ENCODE results near the gene MTSS2. TPM values are rescaled to one million over a fixed set of nuclear protein-coding genes. Genes with fewer than 3 reads are reported as not detected.

The MTSS2 gene
- total and polyA plus RNA-seq, 4 experiments from 2014 or later, result 1.8 to 1.9 TPM; not detected in 2

GRCh38 chr16:70656065-70656711 is 29.7 kb downstream of the MTSS2 start:
- Histone ChIP-seq H3K4me1 (ENCODE audit: insufficient read depth, low read length) (no peaks in the 10 kb centered on the region), H3K36me3 (ENCODE audit: insufficient read depth, low read length) (no peaks in the 10 kb centered on the region), H3K4me3 (ENCODE audit: low read length in 2 of 2) (no peak overlapping the region), H3K27me3 (ENCODE audit: insufficient read depth, low read length) (no peaks in the 10 kb centered on the region), H3K9me3 (ENCODE audit: control insufficient read depth in 1 of 2, low read length in 2 of 2) (no peaks in the 10 kb centered on the region), H3K27ac (ENCODE audit: low read depth, low read length) (no peak overlapping the region)
- Mint-ChIP-seq H3K4me1 (peaks cover 0 to 5% (median 4%) of the 10 kb centered on the region in 4 donors), H3K36me3 (no peaks in the 10 kb centered on the region), H3K27ac (no peak overlapping the region), H3K4me3 (no peak overlapping the region), H3K9me3 (no peaks in the 10 kb centered on the region), H3K27me3 (peaks cover 0 to 1% of the 10 kb centered on the region in 2 donors)
- ChIA-PET CTCF (ENCODE audit: partially characterized antibody) (interaction anchor here (2.4 kb wide), 1 partner anchor 115 kb away, joined by 8 read pairs; no protein-coding TSS in a partner anchor), POLR2A (ENCODE audit: partially characterized antibody) (no interaction called here)
- no peak for DNase-seq
- intact Hi-C loops (cut with micrococcal nuclease), result loop anchor here (10.0 kb wide), 2 partner anchors 119 to 491 kb away; no protein-coding TSS in a partner anchor

- no peaks in the 10 kb centered on the region for H3K36me3 ChIP-seq (ENCODE audit: insufficient read depth, low read length)
- peaks cover 0 to 5% (median 4%) of the 10 kb centered on the region in 4 donors for H3K4me1 Mint-ChIP-seq
- no peaks in the 10 kb centered on the region for H3K9me3 Mint-ChIP-seq
- no peaks in the 10 kb centered on the region for H3K9me3 ChIP-seq (ENCODE audit: control insufficient read depth in 1 of 2, low read length in 2 of 2)
- H3K27ac ChIP-seq (ENCODE audit: low read depth, low read length), result no peak overlapping the region
- H3K4me3 ChIP-seq (ENCODE audit: low read length in 2 of 2), result no peak overlapping the region
- H3K4me3 Mint-ChIP-seq, result peak overlapping the region in 4 of 8 donors; percentile 47 to 80 (median 68)
- ChIA-PET CTCF (ENCODE audit: partially characterized antibody) (interaction anchor here (0.8 to 2.5 kb wide), 15 partner anchors 10 to 860 kb away, joined by 3 to 10 read pairs (median 3); no protein-coding TSS in a partner anchor), POLR2A (ENCODE audit: partially characterized antibody) (no interaction called here)
- intact Hi-C loops (cut with micrococcal nuclease), result loop anchor here (1.0 to 10.0 kb wide), 5 partner anchors 121 to 1257 kb away; partner anchors contain the start of genes COG4 and SF3B3
- peak overlapping the region in 3 of 7 donors; percentile 14 to 84 (median 58) for H3K27ac Mint-ChIP-seq
- peaks cover 0 to 1% of the 10 kb centered on the region in 2 donors for H3K27me3 Mint-ChIP-seq
- H3K36me3 Mint-ChIP-seq, result no peaks in the 10 kb centered on the region
- no peaks in the 10 kb centered on the region for H3K4me1 ChIP-seq (ENCODE audit: insufficient read depth, low read length)
- H3K27me3 ChIP-seq (ENCODE audit: insufficient read depth, low read length), result no peaks in the 10 kb centered on the region
- peak; percentile 66 to 81 (median 73) for DNase-seq
Observed at GRCh38 chr16:70653809-70654771, 31.8 kb downstream of the MTSS2 start.

- H3K27me3 ChIP-seq (ENCODE audit: insufficient read depth, low read length), result no peaks in the 10 kb centered on the region
- CTCF ChIA-PET (ENCODE audit: partially characterized antibody), result interaction anchor here (0.7 to 2.5 kb wide), 12 partner anchors 9 to 1877 kb away, joined by 3 to 10 read pairs (median 5); no protein-coding TSS in a partner anchor
- H3K27ac ChIP-seq (ENCODE audit: low read depth, low read length), result no peak overlapping the region
- intact Hi-C loops (cut with micrococcal nuclease), result loop anchor here (1.0 to 10.0 kb wide), 5 partner anchors 121 to 1256 kb away; partner anchors contain the start of genes COG4 and SF3B3
- no peak overlapping the region for H3K4me3 Mint-ChIP-seq
- peaks cover 0 to 1% of the 10 kb centered on the region in 2 donors for H3K27me3 Mint-ChIP-seq
- H3K4me1 Mint-ChIP-seq, result peaks cover 0 to 5% (median 4%) of the 10 kb centered on the region in 4 donors
- H3K9me3 ChIP-seq (ENCODE audit: control insufficient read depth in 1 of 2, low read length in 2 of 2), result no peaks in the 10 kb centered on the region
- H3K36me3 ChIP-seq (ENCODE audit: insufficient read depth, low read length), result no peaks in the 10 kb centered on the region
- H3K4me3 ChIP-seq (ENCODE audit: low read length in 2 of 2), result no peak overlapping the region
- H3K4me1 ChIP-seq (ENCODE audit: insufficient read depth, low read length), result no peaks in the 10 kb centered on the region
- H3K36me3 Mint-ChIP-seq, result no peaks in the 10 kb centered on the region
- no peak for DNase-seq
- POLR2A ChIA-PET (ENCODE audit: partially characterized antibody), result no interaction called here
- H3K27ac Mint-ChIP-seq, result no peak overlapping the region
- H3K9me3 Mint-ChIP-seq, result no peaks in the 10 kb centered on the region
Observed at GRCh38 chr16:70653406-70653805, 32.4 kb downstream of the MTSS2 start.

GRCh38 chr16:70652322-70652721 is 33.5 kb downstream of the MTSS2 start:
- no peak overlapping the region for H3K27ac Mint-ChIP-seq
- H3K27me3 Mint-ChIP-seq, result peaks cover 0 to 1% of the 10 kb centered on the region in 2 donors
- H3K4me3 Mint-ChIP-seq, result no peak overlapping the region
- CTCF ChIA-PET (ENCODE audit: partially characterized antibody), result interaction anchor here (1.3 to 2.5 kb wide), 3 partner anchors 143 to 488 kb away, joined by 6 to 9 read pairs (median 8); no protein-coding TSS in a partner anchor
- Histone ChIP-seq H3K4me3 (ENCODE audit: low read length in 2 of 2) (no peak overlapping the region), H3K9me3 (ENCODE audit: control insufficient read depth in 1 of 2, low read length in 2 of 2) (no peaks in the 10 kb centered on the region), H3K4me1 (ENCODE audit: insufficient read depth, low read length) (no peaks in the 10 kb centered on the region), H3K27ac (ENCODE audit: low read depth, low read length) (no peak overlapping the region), H3K27me3 (ENCODE audit: insufficient read depth, low read length) (no peaks in the 10 kb centered on the region), H3K36me3 (ENCODE audit: insufficient read depth, low read length) (no peaks in the 10 kb centered on the region)
- DNase-seq, result no peak
- POLR2A ChIA-PET (ENCODE audit: partially characterized antibody), result no interaction called here
- H3K4me1 Mint-ChIP-seq, result peaks cover 0 to 5% (median 4%) of the 10 kb centered on the region in 4 donors
- H3K9me3 Mint-ChIP-seq, result no peaks in the 10 kb centered on the region
- intact Hi-C loops (cut with micrococcal nuclease), result loop anchor here (5.0 to 10.0 kb wide), 4 partner anchors 122 to 1255 kb away; partner anchors contain the start of genes COG4 and SF3B3
- no peaks in the 10 kb centered on the region for H3K36me3 Mint-ChIP-seq

GRCh38 chr16:70651524-70651923 is 34.3 kb downstream of the MTSS2 start:
- no peaks in the 10 kb centered on the region for H3K9me3 ChIP-seq (ENCODE audit: control insufficient read depth in 1 of 2, low read length in 2 of 2)
- H3K27me3 Mint-ChIP-seq, result peaks cover 0 to 1% of the 10 kb centered on the region in 2 donors
- H3K4me1 ChIP-seq (ENCODE audit: insufficient read depth, low read length), result no peaks in the 10 kb centered on the region
- no peak overlapping the region for H3K27ac ChIP-seq (ENCODE audit: low read depth, low read length)
- no peak for DNase-seq
- no peak overlapping the region for H3K4me3 Mint-ChIP-seq
- peak overlapping the region in 1 of 7 donors; percentile 23 for H3K27ac Mint-ChIP-seq
- H3K36me3 Mint-ChIP-seq, result no peaks in the 10 kb centered on the region
- no peaks in the 10 kb centered on the region for H3K36me3 ChIP-seq (ENCODE audit: insufficient read depth, low read length)
- ChIA-PET CTCF (ENCODE audit: partially characterized antibody) (interaction anchor here (0.6 to 2.5 kb wide), 3 partner anchors 143 to 857 kb away, joined by 3 to 8 read pairs (median 5); no protein-coding TSS in a partner anchor), POLR2A (ENCODE audit: partially characterized antibody) (no interaction called here)
- intact Hi-C loops (cut with micrococcal nuclease), result loop anchor here (5.0 to 10.0 kb wide), 4 partner anchors 123 to 1254 kb away; partner anchors contain the start of genes COG4 and SF3B3
- H3K9me3 Mint-ChIP-seq, result no peaks in the 10 kb centered on the region
- no peak overlapping the region for H3K4me3 ChIP-seq (ENCODE audit: low read length in 2 of 2)
- H3K4me1 Mint-ChIP-seq, result peaks cover 0 to 5% (median 4%) of the 10 kb centered on the region in 4 donors
- no peaks in the 10 kb centered on the region for H3K27me3 ChIP-seq (ENCODE audit: insufficient read depth, low read length)

GRCh38 chr16:70650216-70650615 is 35.6 kb downstream of the MTSS2 start:
- no peaks in the 10 kb centered on the region for H3K36me3 ChIP-seq (ENCODE audit: insufficient read depth, low read length)
- CTCF ChIA-PET (ENCODE audit: partially characterized antibody), result no interaction called here
- H3K36me3 Mint-ChIP-seq, result no peaks in the 10 kb centered on the region
- H3K27ac ChIP-seq (ENCODE audit: low read depth, low read length), result no peak overlapping the region
- no peaks in the 10 kb centered on the region for H3K9me3 ChIP-seq (ENCODE audit: control insufficient read depth in 1 of 2, low read length in 2 of 2)
- H3K4me1 Mint-ChIP-seq, result peaks cover 0 to 5% (median 4%) of the 10 kb centered on the region in 4 donors
- POLR2A ChIA-PET (ENCODE audit: partially characterized antibody), result no interaction called here
- no peak for DNase-seq
- peaks cover 0 to 1% of the 10 kb centered on the region in 2 donors for H3K27me3 Mint-ChIP-seq
- H3K4me1 ChIP-seq (ENCODE audit: insufficient read depth, low read length), result no peaks in the 10 kb centered on the region
- intact Hi-C loops (cut with micrococcal nuclease), result loop anchor here (5.0 to 10.0 kb wide), 4 partner anchors 125 to 1253 kb away; partner anchors contain the start of genes COG4 and SF3B3
- H3K27me3 ChIP-seq (ENCODE audit: insufficient read depth, low read length), result no peaks in the 10 kb centered on the region
- H3K4me3 Mint-ChIP-seq, result no peak overlapping the region
- H3K27ac Mint-ChIP-seq, result no peak overlapping the region
- no peaks in the 10 kb centered on the region for H3K9me3 Mint-ChIP-seq
- H3K4me3 ChIP-seq (ENCODE audit: low read length in 2 of 2), result no peak overlapping the region

Data from CD4-positive, alpha-beta memory T cell (primary cell).